ENCODE measurements around the gene MYADM. TPM values are rescaled to one million over a fixed set of nuclear protein-coding genes. Genes with fewer than 3 reads are reported as not detected.

MYADM gene
- total and polyA plus RNA-seq, 2 of the 13 experiments (the other 11 are each of a cell fraction or from before 2014, with no cell fraction given), result 19.9 to 38.1 TPM

DNA sequence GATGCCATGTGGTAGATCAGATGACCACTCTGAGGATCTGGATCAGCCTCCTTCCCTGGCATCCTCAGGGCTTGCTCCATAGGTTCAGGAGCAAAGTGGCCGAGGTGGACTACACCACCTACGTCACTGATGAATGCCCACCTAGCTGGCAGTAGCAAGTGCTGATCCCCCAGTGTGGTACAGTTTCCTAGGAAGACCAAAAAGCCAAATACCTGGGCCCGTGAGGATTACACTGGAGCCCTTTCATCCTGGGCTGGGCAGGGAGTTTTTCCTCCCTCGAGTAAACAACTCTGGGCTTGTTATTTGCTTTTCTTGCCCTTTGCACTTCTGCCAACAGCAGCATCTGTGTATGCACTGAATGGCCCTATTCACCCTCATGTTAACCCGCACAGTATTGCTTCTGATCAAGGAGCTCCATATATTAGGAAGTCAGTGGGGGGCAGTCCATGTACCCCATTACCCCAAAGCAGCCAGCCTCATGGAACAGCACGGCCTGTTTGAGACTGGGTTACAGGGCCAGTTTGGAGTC, 3.3 kb upstream of the MYADM start (continued):
- TF ChIP-seq, protein P1, sequence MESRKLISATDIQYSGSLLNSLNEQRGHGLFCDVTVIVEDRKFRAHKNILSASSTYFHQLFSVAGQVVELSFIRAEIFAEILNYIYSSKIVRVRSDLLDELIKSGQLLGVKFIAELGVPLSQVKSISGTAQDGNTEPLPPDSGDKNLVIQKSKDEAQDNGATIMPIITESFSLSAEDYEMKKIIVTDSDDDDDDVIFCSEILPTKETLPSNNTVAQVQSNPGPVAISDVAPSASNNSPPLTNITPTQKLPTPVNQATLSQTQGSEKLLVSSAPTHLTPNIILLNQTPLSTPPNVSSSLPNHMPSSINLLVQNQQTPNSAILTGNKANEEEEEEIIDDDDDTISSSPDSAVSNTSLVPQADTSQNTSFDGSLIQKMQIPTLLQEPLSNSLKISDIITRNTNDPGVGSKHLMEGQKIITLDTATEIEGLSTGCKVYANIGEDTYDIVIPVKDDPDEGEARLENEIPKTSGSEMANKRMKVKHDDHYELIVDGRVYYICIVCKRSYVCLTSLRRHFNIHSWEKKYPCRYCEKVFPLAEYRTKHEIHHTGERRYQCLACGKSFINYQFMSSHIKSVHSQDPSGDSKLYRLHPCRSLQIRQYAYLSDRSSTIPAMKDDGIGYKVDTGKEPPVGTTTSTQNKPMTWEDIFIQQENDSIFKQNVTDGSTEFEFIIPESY (CRISPR knock-in tag; IDR thresholded peaks at IDR 0.05), result peak; percentile 38; the same call in 1 of the 2 replicates
- TF ChIP-seq, protein P2, sequence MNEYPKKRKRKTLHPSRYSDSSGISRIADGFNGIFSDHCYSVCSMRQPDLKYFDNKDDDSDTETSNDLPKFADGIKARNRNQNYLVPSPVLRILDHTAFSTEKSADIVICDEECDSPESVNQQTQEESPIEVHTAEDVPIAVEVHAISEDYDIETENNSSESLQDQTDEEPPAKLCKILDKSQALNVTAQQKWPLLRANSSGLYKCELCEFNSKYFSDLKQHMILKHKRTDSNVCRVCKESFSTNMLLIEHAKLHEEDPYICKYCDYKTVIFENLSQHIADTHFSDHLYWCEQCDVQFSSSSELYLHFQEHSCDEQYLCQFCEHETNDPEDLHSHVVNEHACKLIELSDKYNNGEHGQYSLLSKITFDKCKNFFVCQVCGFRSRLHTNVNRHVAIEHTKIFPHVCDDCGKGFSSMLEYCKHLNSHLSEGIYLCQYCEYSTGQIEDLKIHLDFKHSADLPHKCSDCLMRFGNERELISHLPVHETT (CRISPR knock-in tag; conservative IDR thresholded peaks at IDR 0.05), result peak; percentile 59; the same call in 1 of the 2 replicates
- TF ChIP-seq ZMYM3 (CRISPR knock-in tag; IDR thresholded peaks at IDR 0.05) (no peak; the same call in 1 of the 2 replicates), ZNF510 (CRISPR knock-in tag; IDR thresholded peaks at IDR 0.05; ENCODE audit: low read depth) (no peak; the same call in 1 of the 2 replicates), MIER2 (CRISPR knock-in tag; IDR thresholded peaks at IDR 0.05) (peak; percentile 76; the same call in 1 of the 2 replicates), KDM4B (CRISPR knock-in tag; IDR thresholded peaks at IDR 0.05) (peak; percentile 78; the same call in 1 of the 2 replicates), ZNF235 (CRISPR knock-in tag; IDR thresholded peaks at IDR 0.05; ENCODE audit: borderline replicate concordance) (no peak), JUNB (CRISPR knock-in tag; IDR thresholded peaks at IDR 0.05; ENCODE audit: borderline replicate concordance) (no peak; the same call in 1 of the 2 replicates), ZNF441 (CRISPR knock-in tag; IDR thresholded peaks at IDR 0.05; ENCODE audit: borderline replicate concordance) (no peak), MZF1 (CRISPR knock-in tag; IDR thresholded peaks at IDR 0.05; ENCODE audit: borderline replicate concordance) (no peak), CBX2 (IDR thresholded peaks at IDR 0.05; ENCODE audit: low read depth, low read length) (no peak), CBX2 (CRISPR knock-in tag; IDR thresholded peaks at IDR 0.05; ENCODE audit: low read depth) (no peak), NR2F6 (IDR thresholded peaks at IDR 0.05) (peak; percentile 98), NR2F6 (CRISPR knock-in tag; IDR thresholded peaks at IDR 0.05) (peak; percentile 99), SAP130 (CRISPR knock-in tag; IDR thresholded peaks at IDR 0.05; ENCODE audit: low read depth) (peak; percentile 92), ZNF33B (CRISPR knock-in tag; IDR thresholded peaks at IDR 0.05) (no peak), NR3C1 (CRISPR knock-in tag; IDR thresholded peaks at IDR 0.05) (no peak), MAFG (CRISPR knock-in tag; IDR thresholded peaks at IDR 0.05) (no peak), NFIB (CRISPR knock-in tag; IDR thresholded peaks at IDR 0.05; ENCODE audit: borderline replicate concordance) (no peak)
- TF ChIP-seq, protein P3, sequence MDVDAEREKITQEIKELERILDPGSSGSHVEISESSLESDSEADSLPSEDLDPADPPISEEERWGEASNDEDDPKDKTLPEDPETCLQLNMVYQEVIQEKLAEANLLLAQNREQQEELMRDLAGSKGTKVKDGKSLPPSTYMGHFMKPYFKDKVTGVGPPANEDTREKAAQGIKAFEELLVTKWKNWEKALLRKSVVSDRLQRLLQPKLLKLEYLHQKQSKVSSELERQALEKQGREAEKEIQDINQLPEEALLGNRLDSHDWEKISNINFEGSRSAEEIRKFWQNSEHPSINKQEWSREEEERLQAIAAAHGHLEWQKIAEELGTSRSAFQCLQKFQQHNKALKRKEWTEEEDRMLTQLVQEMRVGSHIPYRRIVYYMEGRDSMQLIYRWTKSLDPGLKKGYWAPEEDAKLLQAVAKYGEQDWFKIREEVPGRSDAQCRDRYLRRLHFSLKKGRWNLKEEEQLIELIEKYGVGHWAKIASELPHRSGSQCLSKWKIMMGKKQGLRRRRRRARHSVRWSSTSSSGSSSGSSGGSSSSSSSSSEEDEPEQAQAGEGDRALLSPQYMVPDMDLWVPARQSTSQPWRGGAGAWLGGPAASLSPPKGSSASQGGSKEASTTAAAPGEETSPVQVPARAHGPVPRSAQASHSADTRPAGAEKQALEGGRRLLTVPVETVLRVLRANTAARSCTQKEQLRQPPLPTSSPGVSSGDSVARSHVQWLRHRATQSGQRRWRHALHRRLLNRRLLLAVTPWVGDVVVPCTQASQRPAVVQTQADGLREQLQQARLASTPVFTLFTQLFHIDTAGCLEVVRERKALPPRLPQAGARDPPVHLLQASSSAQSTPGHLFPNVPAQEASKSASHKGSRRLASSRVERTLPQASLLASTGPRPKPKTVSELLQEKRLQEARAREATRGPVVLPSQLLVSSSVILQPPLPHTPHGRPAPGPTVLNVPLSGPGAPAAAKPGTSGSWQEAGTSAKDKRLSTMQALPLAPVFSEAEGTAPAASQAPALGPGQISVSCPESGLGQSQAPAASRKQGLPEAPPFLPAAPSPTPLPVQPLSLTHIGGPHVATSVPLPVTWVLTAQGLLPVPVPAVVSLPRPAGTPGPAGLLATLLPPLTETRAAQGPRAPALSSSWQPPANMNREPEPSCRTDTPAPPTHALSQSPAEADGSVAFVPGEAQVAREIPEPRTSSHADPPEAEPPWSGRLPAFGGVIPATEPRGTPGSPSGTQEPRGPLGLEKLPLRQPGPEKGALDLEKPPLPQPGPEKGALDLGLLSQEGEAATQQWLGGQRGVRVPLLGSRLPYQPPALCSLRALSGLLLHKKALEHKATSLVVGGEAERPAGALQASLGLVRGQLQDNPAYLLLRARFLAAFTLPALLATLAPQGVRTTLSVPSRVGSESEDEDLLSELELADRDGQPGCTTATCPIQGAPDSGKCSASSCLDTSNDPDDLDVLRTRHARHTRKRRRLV (CRISPR knock-in tag; IDR thresholded peaks at IDR 0.05), result 0 out of 2 replicates have a peak, but pooled peaks have one; percentile 16
- TF ChIP-seq, protein P4, sequence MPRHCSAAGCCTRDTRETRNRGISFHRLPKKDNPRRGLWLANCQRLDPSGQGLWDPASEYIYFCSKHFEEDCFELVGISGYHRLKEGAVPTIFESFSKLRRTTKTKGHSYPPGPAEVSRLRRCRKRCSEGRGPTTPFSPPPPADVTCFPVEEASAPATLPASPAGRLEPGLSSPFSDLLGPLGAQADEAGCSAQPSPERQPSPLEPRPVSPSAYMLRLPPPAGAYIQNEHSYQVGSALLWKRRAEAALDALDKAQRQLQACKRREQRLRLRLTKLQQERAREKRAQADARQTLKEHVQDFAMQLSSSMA (CRISPR knock-in tag; IDR thresholded peaks at IDR 0.05), result no peak

All from HepG2 (cell line).